ENCODE measurements around the gene ADGRG3.

ADGRG3 gene

GRCh38 chr16:57658130-57658877 lies 9.8 kb upstream of the ADGRG3 start:
- H3K27me3 ChIP-seq (ENCODE audit: low read length), result no peaks in the 10 kb centered on the region

GRCh38 chr16:57658878-57659674 lies 9.0 kb upstream of the ADGRG3 start:
- Histone ChIP-seq H3K9me3 (ENCODE audit: insufficient read depth, low read length) (no peaks in the 10 kb centered on the region), H3K4me2 (ENCODE audit: low read depth, low read length, poor library complexity, severe bottlenecking) (no peak overlapping the region), H3K79me2 (ENCODE audit: insufficient read depth, low read length) (no peaks in the 10 kb centered on the region), H4K20me1 (ENCODE audit: low read depth, low read length) (no peaks in the 10 kb centered on the region), H3K9me2 (replicated peaks; ENCODE audit: insufficient read depth, low read length) (no peaks in the 10 kb centered on the region), H3K27ac (ENCODE audit: low read depth, low read length) (no peak overlapping the region), H3F3A (ENCODE audit: insufficient read depth) (no peaks in the 10 kb centered on the region), H3K27me3 (ENCODE audit: low read length) (no peaks in the 10 kb centered on the region), H2AFZ (ENCODE audit: low read depth, low read length, severe bottlenecking) (no peak overlapping the region), H3K9ac (ENCODE audit: low read length) (no peak overlapping the region), H3K36me3 (ENCODE audit: low read length) (no peaks in the 10 kb centered on the region), H3K4me3 (ENCODE audit: insufficient read depth, low read length, poor library complexity, severe bottlenecking) (no peak overlapping the region)
- TF ChIP-seq CTCF (IDR thresholded peaks at IDR 0.05; ENCODE audit: insufficient read depth, low read length, poor library complexity, severe bottlenecking) (no peak), EZH2phosphoT487 (conservative IDR thresholded peaks at IDR 0.05; ENCODE audit: low read length) (no peak)

More at GRCh38 chr16:57658130-57658877, 9.8 kb upstream of the ADGRG3 start:
- TF ChIP-seq EZH2phosphoT487 (conservative IDR thresholded peaks at IDR 0.05; ENCODE audit: low read length) (no peak), CTCF (IDR thresholded peaks at IDR 0.05; ENCODE audit: insufficient read depth, low read length, poor library complexity, severe bottlenecking) (no peak)
- H3K27ac ChIP-seq (ENCODE audit: low read depth, low read length), result no peak overlapping the region
- H4K20me1 ChIP-seq (ENCODE audit: low read depth, low read length), result no peaks in the 10 kb centered on the region
- H3F3A ChIP-seq (ENCODE audit: insufficient read depth), result no peaks in the 10 kb centered on the region
- H3K4me2 ChIP-seq (ENCODE audit: low read depth, low read length, poor library complexity, severe bottlenecking), result no peak overlapping the region
- no peak overlapping the region for H3K9ac ChIP-seq (ENCODE audit: low read length)
- no peaks in the 10 kb centered on the region for H3K79me2 ChIP-seq (ENCODE audit: insufficient read depth, low read length)
- no peaks in the 10 kb centered on the region for H3K36me3 ChIP-seq (ENCODE audit: low read length)
- H2AFZ ChIP-seq (ENCODE audit: low read depth, low read length, severe bottlenecking), result no peak overlapping the region
- H3K9me2 ChIP-seq (replicated peaks; ENCODE audit: insufficient read depth, low read length), result no peaks in the 10 kb centered on the region
- no peak overlapping the region for H3K4me3 ChIP-seq (ENCODE audit: insufficient read depth, low read length, poor library complexity, severe bottlenecking)
- no peaks in the 10 kb centered on the region for H3K9me3 ChIP-seq (ENCODE audit: insufficient read depth, low read length)

GRCh38 chr16:57660715-57661463 lies 7.2 kb upstream of the ADGRG3 start:
- Histone ChIP-seq H3K4me2 (ENCODE audit: low read depth, low read length, poor library complexity, severe bottlenecking) (no peak overlapping the region), H3K4me3 (ENCODE audit: insufficient read depth, low read length, poor library complexity, severe bottlenecking) (no peak overlapping the region), H3K27me3 (ENCODE audit: low read length) (no peaks in the 10 kb centered on the region), H3K36me3 (ENCODE audit: low read length) (no peaks in the 10 kb centered on the region), H3K79me2 (ENCODE audit: insufficient read depth, low read length) (no peaks in the 10 kb centered on the region), H3K9ac (ENCODE audit: low read length) (no peak overlapping the region), H2AFZ (ENCODE audit: low read depth, low read length, severe bottlenecking) (no peak overlapping the region), H3K9me2 (replicated peaks; ENCODE audit: insufficient read depth, low read length) (no peaks in the 10 kb centered on the region), H3F3A (ENCODE audit: insufficient read depth) (no peaks in the 10 kb centered on the region), H3K27ac (ENCODE audit: low read depth, low read length) (no peak overlapping the region), H3K9me3 (ENCODE audit: insufficient read depth, low read length) (no peaks in the 10 kb centered on the region), H4K20me1 (ENCODE audit: low read depth, low read length) (no peaks in the 10 kb centered on the region)
- TF ChIP-seq EZH2phosphoT487 (conservative IDR thresholded peaks at IDR 0.05; ENCODE audit: low read length) (no peak), CTCF (IDR thresholded peaks at IDR 0.05; ENCODE audit: insufficient read depth, low read length, poor library complexity, severe bottlenecking) (no peak)

All from SU-DHL-6 (cell line).